OCI-LY3 (cell line): ENCODE results near the gene SPPL2B.

ENCODE experiments used
- H2AFZ ChIP-seq: fragments of 200-600, 300-600 bp; shearing (Covaris generic); 2 replicates; pipeline ENCODE4 v1.6.0; 2014; ENCODE audit warnings: antibody characterized with exemption, low read depth, low read length
- H3K27ac ChIP-seq: fragments of 200-600, 300-600 bp; sonication (generic); 2 replicates; pipeline ENCODE4 v1.5.1; 2014; ENCODE audit warnings: mild to moderate bottlenecking, low read length, moderate library complexity, mixed read lengths
- H3K27me3 ChIP-seq: fragments of 200-600, 300-600 bp; sonication (generic); 2 replicates; pipeline ENCODE4 v1.6.1; 2014; ENCODE audit warnings: low read depth, low read length, mixed read lengths
- H3K36me3 ChIP-seq: fragments of 200-600, 300-600 bp; sonication (generic); replicated peaks from 2 replicates; pipeline ENCODE3; 2014; ENCODE audit warnings: low read depth, low read length, mixed read lengths
- H3K4me1 ChIP-seq: fragments of 300-600, 200-600 bp; sonication (generic); 2 replicates; pipeline ENCODE4 v1.6.1; 2014; ENCODE audit warnings: low read length, mixed read lengths
- H3K4me2 ChIP-seq: fragments of 200-600, 300-600 bp; sonication (generic); 2 replicates; pipeline ENCODE4 v1.6.1; 2014; ENCODE audit warnings: low read length, mixed read lengths
- H3K4me3 ChIP-seq: fragments of 300-600, 200-600 bp; sonication (generic); 2 replicates; pipeline ENCODE4 v1.5.1; 2014; ENCODE audit warnings: antibody characterized with exemption, mild to moderate bottlenecking, low read length, moderate library complexity
- H3K79me2 ChIP-seq: fragments of 300-600, 200-600 bp; shearing (Covaris generic); 2 replicates; pipeline ENCODE4 v1.6.1; 2014; ENCODE audit warnings: mild to moderate bottlenecking, low read length, mixed read lengths
- H3K9ac ChIP-seq: fragments of 300-600, 200-600 bp; shearing (Covaris generic); 2 replicates; pipeline ENCODE4 v1.6.0; 2014; ENCODE audit warnings: mild to moderate bottlenecking, low read length, moderate library complexity
- H3K9me3 ChIP-seq: fragments of 200-600, 300-600 bp; shearing (Covaris generic); 2 replicates; pipeline ENCODE4 v1.6.1; 2014; ENCODE audit warnings: low read length, mixed read lengths; ENCODE audit not compliant: insufficient read depth
- H4K20me1 ChIP-seq: fragments of 200-600, 300-600 bp; sonication (generic); 2 replicates; pipeline ENCODE4 v1.6.1; 2016; ENCODE audit warnings: low read length, mixed read lengths; ENCODE audit not compliant: insufficient read depth
- CTCF ChIP-seq: fragments of 200-600, 300-600 bp; sonication (generic); IDR thresholded peaks from 2 replicates; pipeline ENCODE4 v1.5.1; 2014; ENCODE audit warnings: antibody characterized with exemption, low read length, low read depth
- EZH2phosphoT487 ChIP-seq: fragments of 200-600 bp; shearing (Covaris generic); IDR thresholded peaks from 2 replicates; pipeline ENCODE4 v1.6.1; 2018; ENCODE audit warnings: antibody characterized with exemption, mixed run types, low read depth

SPPL2B gene

GRCh38 chr19:2323707-2324106 lies 4.8 kb upstream of the SPPL2B start:
- no peak overlapping the region for H2AFZ ChIP-seq
- no peaks in the 10 kb centered on the region for H3K27me3 ChIP-seq
- H3K9ac ChIP-seq: no peak overlapping the region
- H3K9me3 ChIP-seq: no peaks in the 10 kb centered on the region
- no peak overlapping the region for H3K4me2 ChIP-seq
- peaks cover 3% of the 10 kb centered on the region; the same call in 1 of the 2 replicates for H4K20me1 ChIP-seq
- no peak overlapping the region for H3K27ac ChIP-seq
- no peak overlapping the region for H3K4me3 ChIP-seq
- H3K79me2 ChIP-seq: peaks cover 41% of the 10 kb centered on the region
- peaks cover 32% of the 10 kb centered on the region for H3K36me3 ChIP-seq
- TF ChIP-seq CTCF (no peak), EZH2phosphoT487 (no peak)
- H3K4me1 ChIP-seq: peaks cover 8% of the 10 kb centered on the region; the same call in 1 of the 2 replicates

- TF ChIP-seq EZH2phosphoT487 (no peak), CTCF (no peak)
- H4K20me1 ChIP-seq: peaks cover 3% of the 10 kb centered on the region; the same call in 1 of the 2 replicates
- H3K27ac ChIP-seq: no peak overlapping the region
- H3K9me3 ChIP-seq: no peaks in the 10 kb centered on the region
- H3K4me3 ChIP-seq: no peak overlapping the region
- H3K9ac ChIP-seq: no peak overlapping the region
- H3K4me2 ChIP-seq: no peak overlapping the region
- peaks cover 10% of the 10 kb centered on the region for H3K4me1 ChIP-seq
- H2AFZ ChIP-seq: no peak overlapping the region
- peaks cover 48% of the 10 kb centered on the region for H3K79me2 ChIP-seq
- peaks cover 32% of the 10 kb centered on the region for H3K36me3 ChIP-seq
- no peaks in the 10 kb centered on the region for H3K27me3 ChIP-seq
Observed at GRCh38 chr19:2324220-2324948, 4.1 kb upstream of the SPPL2B start.

- H3K9me3 ChIP-seq: no peaks in the 10 kb centered on the region
- no peak overlapping the region for H3K27ac ChIP-seq
- H3K79me2 ChIP-seq: peaks cover 58% of the 10 kb centered on the region
- no peak overlapping the region for H3K4me2 ChIP-seq
- H3K9ac ChIP-seq: no peak overlapping the region
- no peaks in the 10 kb centered on the region for H3K27me3 ChIP-seq
- peaks cover 3% of the 10 kb centered on the region; the same call in 1 of the 2 replicates for H4K20me1 ChIP-seq
- peaks cover 32% of the 10 kb centered on the region for H3K36me3 ChIP-seq
- H3K4me1 ChIP-seq: peaks cover 15% of the 10 kb centered on the region
- no peak overlapping the region for H2AFZ ChIP-seq
- H3K4me3 ChIP-seq: no peak overlapping the region
- no peak for TF ChIP-seq EZH2phosphoT487
- no peak for TF ChIP-seq CTCF
Observed at GRCh38 chr19:2325281-2326046, 3.0 kb upstream of the SPPL2B start.

- Histone ChIP-seq H3K4me1 (peaks cover 22% of the 10 kb centered on the region), H3K4me2 (peak overlapping the region; percentile 81), H3K36me3 (peaks cover 26% of the 10 kb centered on the region), H3K27ac (no peak overlapping the region), H4K20me1 (peaks cover 6% of the 10 kb centered on the region; the same call in 1 of the 2 replicates), H3K4me3 (0 out of 2 replicates have a peak overlapping the region, but pooled peaks have one; percentile 90), H3K79me2 (peaks cover 71% of the 10 kb centered on the region), H3K9ac (no peak overlapping the region), H3K27me3 (no peaks in the 10 kb centered on the region), H2AFZ (no peak overlapping the region), H3K9me3 (no peaks in the 10 kb centered on the region)
- TF ChIP-seq EZH2phosphoT487: no peak
- no peak for TF ChIP-seq CTCF
Observed at GRCh38 chr19:2326699-2327360, 1.7 kb upstream of the SPPL2B start.
